Measurements from ENCODE around the gene LY86.

DNA sequence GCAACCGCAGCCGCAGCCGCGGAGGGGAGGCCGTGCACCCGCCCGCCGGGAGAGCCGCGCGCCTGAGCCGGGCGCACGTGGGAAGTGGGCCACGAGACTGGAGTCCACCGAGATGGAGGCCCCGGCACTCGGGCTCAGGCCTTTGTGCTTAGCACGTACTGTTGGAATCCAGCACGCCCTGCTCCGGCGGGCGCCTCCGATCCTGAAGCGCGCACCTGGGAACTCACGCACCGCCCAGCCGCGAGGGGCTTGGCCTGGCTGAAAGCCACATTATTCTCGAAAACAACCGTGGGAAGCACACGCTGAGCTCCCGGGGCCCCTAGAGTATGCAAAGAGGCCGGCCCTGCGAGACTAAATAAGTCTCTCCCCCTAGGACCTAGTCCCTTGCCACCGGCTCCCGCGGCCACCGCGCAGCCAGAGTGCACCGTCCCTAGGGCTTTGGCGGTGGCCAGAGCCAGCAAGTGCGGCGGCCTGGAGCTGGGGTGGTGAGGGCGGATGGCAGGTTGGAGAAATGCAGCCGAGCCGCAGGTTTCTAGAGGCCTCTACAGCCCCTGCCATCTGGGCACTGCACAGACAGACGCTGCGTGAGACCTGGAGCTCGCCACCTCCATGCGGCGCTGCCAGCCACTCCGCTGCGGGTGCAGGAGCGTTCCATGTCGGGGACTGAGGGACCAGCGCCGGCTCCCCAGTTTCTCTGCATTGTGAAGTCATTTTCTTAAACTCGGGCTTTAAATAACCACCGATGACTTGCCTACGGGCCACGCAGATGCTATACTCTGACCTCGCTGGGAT is 42.0 kb upstream of the LY86 start:
- TF ChIP-seq, protein P1, sequence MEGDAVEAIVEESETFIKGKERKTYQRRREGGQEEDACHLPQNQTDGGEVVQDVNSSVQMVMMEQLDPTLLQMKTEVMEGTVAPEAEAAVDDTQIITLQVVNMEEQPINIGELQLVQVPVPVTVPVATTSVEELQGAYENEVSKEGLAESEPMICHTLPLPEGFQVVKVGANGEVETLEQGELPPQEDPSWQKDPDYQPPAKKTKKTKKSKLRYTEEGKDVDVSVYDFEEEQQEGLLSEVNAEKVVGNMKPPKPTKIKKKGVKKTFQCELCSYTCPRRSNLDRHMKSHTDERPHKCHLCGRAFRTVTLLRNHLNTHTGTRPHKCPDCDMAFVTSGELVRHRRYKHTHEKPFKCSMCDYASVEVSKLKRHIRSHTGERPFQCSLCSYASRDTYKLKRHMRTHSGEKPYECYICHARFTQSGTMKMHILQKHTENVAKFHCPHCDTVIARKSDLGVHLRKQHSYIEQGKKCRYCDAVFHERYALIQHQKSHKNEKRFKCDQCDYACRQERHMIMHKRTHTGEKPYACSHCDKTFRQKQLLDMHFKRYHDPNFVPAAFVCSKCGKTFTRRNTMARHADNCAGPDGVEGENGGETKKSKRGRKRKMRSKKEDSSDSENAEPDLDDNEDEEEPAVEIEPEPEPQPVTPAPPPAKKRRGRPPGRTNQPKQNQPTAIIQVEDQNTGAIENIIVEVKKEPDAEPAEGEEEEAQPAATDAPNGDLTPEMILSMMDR (IDR thresholded peaks at IDR 0.05) = no peak
- no peak for TF ChIP-seq POLR2A (IDR thresholded peaks at IDR 0.05)

Data from thyroid gland (tissue), 4 donors.